ENCODE results near the gene JAML. TPM values are rescaled to one million over a fixed set of nuclear protein-coding genes. Genes with fewer than 3 reads are reported as not detected.
A peak's percentile ranks its signal among the peaks of the same experiment; 100 is the strongest.

JAML gene
- total RNA-seq, 1 donor from 2014 or later = 17.2 TPM

DNA sequence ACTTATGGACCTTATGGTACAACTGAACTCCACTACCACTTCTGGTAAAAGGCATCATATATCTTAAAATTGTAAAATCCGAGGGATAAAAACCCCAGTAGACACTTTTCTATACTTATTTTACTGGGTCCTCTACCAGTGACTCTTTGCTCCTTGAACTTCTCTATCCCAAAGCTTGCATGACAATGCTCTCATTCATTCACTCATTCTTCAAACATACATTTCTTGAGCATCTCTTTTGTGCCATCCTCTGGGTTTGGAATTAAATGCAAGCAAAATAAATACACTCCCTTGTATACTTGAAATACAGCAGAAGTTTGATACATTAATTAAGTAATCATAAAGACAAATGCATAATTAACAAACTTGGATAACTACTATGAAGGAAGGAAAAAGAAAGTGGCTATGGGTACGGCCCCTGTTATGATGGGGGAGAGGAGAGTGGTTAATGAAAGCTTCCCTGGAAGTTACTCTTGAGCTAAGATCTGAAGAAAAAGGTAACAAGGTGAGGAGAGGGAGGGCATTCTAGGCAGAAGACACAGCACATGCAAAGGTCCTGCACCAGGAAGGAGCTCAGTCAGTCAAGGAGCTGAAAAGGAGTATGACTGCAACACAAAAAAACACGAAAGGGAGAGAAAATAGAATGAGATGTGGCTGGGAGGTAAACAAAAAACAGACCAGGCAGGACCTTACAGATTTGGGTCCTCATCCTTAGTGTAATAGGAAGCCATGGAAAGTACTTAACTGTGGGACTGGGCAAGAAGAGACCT is 19.4 kb upstream of the JAML start:
- no peak for DNase-seq (ENCODE audit: extremely low spot score in 2 of 2)
- intact Hi-C loops (cut with DNase I) = no loop called here
- H3K27ac ChIP-seq = no peak overlapping the region
- H3K4me1 ChIP-seq = peaks cover 23% of the 10 kb centered on the region
- TF ChIP-seq, protein P1, sequence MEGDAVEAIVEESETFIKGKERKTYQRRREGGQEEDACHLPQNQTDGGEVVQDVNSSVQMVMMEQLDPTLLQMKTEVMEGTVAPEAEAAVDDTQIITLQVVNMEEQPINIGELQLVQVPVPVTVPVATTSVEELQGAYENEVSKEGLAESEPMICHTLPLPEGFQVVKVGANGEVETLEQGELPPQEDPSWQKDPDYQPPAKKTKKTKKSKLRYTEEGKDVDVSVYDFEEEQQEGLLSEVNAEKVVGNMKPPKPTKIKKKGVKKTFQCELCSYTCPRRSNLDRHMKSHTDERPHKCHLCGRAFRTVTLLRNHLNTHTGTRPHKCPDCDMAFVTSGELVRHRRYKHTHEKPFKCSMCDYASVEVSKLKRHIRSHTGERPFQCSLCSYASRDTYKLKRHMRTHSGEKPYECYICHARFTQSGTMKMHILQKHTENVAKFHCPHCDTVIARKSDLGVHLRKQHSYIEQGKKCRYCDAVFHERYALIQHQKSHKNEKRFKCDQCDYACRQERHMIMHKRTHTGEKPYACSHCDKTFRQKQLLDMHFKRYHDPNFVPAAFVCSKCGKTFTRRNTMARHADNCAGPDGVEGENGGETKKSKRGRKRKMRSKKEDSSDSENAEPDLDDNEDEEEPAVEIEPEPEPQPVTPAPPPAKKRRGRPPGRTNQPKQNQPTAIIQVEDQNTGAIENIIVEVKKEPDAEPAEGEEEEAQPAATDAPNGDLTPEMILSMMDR (IDR thresholded peaks at IDR 0.05) = no peak
- no peak for TF ChIP-seq POLR2AphosphoS5 (IDR thresholded peaks at IDR 0.05; ENCODE audit: insufficient read depth in 1 of 2, low read depth in 1 of 2)
- no peak for TF ChIP-seq POLR2A (IDR thresholded peaks at IDR 0.05)
- no peaks in the 10 kb centered on the region for H3K27me3 ChIP-seq
- no peaks in the 10 kb centered on the region for H3K36me3 ChIP-seq
- H3K4me3 ChIP-seq = no peak overlapping the region
- H3K9me3 ChIP-seq = no peaks in the 10 kb centered on the region

DNA sequence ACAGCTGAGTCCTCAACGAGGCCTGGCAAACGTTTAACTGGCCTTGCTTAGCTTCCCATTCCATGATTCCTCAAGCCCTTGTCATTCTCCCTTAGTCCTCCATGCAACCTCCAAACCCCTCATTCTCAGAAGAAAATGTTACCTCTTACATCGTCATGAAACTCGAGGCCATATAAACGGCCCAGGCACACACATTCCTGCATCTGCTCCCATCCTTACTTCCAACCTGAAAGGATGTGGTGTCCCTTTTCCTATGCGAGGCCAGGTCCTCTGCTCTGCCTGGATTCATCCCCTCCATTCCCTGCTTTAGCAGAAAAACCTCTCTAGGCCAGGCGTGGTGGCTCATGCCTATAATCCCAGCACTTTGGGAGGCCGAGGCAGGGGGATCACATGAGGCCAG is 18.4 kb upstream of the JAML start:
- Histone ChIP-seq H3K27ac (peak overlapping the region; percentile 65), H3K36me3 (no peaks in the 10 kb centered on the region), H3K4me3 (no peak overlapping the region), H3K27me3 (no peaks in the 10 kb centered on the region), H3K9me3 (no peaks in the 10 kb centered on the region), H3K4me1 (peaks cover 23% of the 10 kb centered on the region)
- TF ChIP-seq, protein P1 (IDR thresholded peaks at IDR 0.05) = no peak
- TF ChIP-seq POLR2A (IDR thresholded peaks at IDR 0.05) (no peak), POLR2AphosphoS5 (IDR thresholded peaks at IDR 0.05; ENCODE audit: insufficient read depth in 1 of 2, low read depth in 1 of 2) (no peak)
- DNase-seq (ENCODE audit: extremely low spot score in 2 of 2) = no peak
- intact Hi-C loops (cut with DNase I) = no loop called here

DNA sequence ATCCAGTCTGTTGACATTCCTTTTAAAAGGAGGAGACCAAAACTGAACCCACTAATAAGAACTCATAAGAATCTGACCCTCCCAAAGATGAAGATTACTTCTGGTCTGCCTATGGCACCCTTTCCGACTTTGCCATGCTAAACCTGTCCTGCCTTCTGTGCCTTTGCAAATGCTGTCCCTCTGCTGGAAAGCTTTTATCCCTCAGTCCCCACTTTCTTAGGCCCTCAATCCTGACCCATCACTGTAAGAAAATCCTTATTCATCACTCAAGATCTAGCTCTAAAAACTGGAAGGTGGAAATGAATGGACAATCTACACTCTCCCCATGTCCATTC is 16.9 kb upstream of the JAML start:
- intact Hi-C loops (cut with DNase I) = no loop called here
- TF ChIP-seq, protein P1 (IDR thresholded peaks at IDR 0.05) = no peak
- TF ChIP-seq POLR2AphosphoS5 (IDR thresholded peaks at IDR 0.05; ENCODE audit: insufficient read depth in 1 of 2, low read depth in 1 of 2) (no peak), POLR2A (IDR thresholded peaks at IDR 0.05) (no peak)
- peaks cover 23% of the 10 kb centered on the region for H3K4me1 ChIP-seq
- DNase-seq (ENCODE audit: extremely low spot score in 2 of 2) = no peak
- H3K36me3 ChIP-seq = no peaks in the 10 kb centered on the region
- no peak overlapping the region for H3K4me3 ChIP-seq
- no peaks in the 10 kb centered on the region for H3K27me3 ChIP-seq
- peak overlapping the region; percentile 65 for H3K27ac ChIP-seq
- no peaks in the 10 kb centered on the region for H3K9me3 ChIP-seq

DNA sequence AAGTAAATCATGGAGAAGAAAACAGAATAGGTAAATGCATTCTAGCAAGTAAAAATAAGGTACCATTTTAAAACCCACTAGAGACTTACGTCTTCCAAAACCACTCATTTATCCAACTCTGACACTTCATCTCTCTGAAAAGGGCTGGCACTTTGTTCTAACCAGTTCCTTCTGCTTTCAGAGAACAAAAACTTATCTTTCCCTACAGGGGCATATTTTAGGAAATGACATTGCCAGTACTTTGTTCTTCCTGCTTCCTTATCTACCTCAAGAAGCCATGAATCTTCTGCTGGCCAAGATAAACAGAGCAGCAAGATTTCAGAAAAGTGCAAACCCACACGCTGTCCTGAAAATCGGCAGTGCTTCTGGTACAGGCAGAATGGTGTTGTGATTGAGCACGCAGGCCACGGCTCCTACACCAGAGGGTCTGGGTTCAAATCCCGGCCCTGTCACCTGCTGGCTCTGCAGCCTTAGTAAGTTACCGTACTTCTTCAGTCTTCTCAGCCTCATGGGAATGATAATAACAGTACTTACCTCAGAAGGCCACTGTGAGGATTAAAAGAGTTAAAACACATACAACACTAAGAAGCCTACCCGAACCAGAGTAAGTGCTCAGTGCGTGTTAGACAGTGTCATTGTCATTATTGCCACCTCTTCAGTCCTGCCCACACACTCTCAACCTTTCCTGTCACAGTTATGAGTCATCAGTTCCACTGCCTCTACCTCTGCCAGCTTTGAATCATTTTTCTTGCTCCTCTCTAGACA is 16.4 kb upstream of the JAML start:
- Histone ChIP-seq H3K27me3 (no peaks in the 10 kb centered on the region), H3K9me3 (no peaks in the 10 kb centered on the region), H3K36me3 (no peaks in the 10 kb centered on the region), H3K27ac (peak overlapping the region; percentile 65), H3K4me3 (no peak overlapping the region), H3K4me1 (peaks cover 23% of the 10 kb centered on the region)
- DNase-seq (ENCODE audit: extremely low spot score in 2 of 2) = no peak
- intact Hi-C loops (cut with DNase I) = no loop called here
- TF ChIP-seq POLR2AphosphoS5 (IDR thresholded peaks at IDR 0.05; ENCODE audit: insufficient read depth in 1 of 2, low read depth in 1 of 2) = peak; percentile 43 to 69
- TF ChIP-seq, protein P1 (IDR thresholded peaks at IDR 0.05) = no peak

All from vagina (tissue), 2 donors.